Measurements from ENCODE around the gene STK4. TPM values are rescaled to one million over a fixed set of nuclear protein-coding genes. Genes with fewer than 3 reads are reported as not detected.

Gene STK4
- total RNA-seq, 1 donor, result 35.8 TPM

DNA sequence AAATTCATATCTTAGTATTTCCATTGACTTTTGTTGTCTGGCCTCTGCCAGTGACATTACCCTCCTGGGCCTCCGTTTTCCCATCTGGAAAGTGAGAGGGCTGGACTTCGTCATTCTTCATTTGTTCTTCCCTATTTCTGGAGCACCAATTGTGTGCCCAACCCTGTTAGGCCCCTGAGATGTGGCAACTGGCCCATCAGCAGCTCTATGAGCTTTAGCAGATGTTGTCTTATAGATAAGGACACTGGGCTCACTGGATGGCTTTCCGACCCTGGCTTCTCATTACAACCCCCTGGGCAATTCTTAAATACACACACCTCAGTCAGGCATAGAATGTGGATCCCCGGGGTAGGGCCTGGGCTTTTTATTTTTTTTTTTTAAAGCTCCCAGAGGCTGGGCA, 41.8 kb upstream of the STK4 start:
- no peak overlapping the region for H3K4me3 ChIP-seq (ENCODE audit: low read depth, low read length)
- peak; percentile 64 for DNase-seq (ENCODE audit: low read depth)
- TF ChIP-seq, protein P1, sequence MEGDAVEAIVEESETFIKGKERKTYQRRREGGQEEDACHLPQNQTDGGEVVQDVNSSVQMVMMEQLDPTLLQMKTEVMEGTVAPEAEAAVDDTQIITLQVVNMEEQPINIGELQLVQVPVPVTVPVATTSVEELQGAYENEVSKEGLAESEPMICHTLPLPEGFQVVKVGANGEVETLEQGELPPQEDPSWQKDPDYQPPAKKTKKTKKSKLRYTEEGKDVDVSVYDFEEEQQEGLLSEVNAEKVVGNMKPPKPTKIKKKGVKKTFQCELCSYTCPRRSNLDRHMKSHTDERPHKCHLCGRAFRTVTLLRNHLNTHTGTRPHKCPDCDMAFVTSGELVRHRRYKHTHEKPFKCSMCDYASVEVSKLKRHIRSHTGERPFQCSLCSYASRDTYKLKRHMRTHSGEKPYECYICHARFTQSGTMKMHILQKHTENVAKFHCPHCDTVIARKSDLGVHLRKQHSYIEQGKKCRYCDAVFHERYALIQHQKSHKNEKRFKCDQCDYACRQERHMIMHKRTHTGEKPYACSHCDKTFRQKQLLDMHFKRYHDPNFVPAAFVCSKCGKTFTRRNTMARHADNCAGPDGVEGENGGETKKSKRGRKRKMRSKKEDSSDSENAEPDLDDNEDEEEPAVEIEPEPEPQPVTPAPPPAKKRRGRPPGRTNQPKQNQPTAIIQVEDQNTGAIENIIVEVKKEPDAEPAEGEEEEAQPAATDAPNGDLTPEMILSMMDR (IDR thresholded peaks at IDR 0.05; ENCODE audit: insufficient read depth, low read depth, low read length), result no peak

DNA sequence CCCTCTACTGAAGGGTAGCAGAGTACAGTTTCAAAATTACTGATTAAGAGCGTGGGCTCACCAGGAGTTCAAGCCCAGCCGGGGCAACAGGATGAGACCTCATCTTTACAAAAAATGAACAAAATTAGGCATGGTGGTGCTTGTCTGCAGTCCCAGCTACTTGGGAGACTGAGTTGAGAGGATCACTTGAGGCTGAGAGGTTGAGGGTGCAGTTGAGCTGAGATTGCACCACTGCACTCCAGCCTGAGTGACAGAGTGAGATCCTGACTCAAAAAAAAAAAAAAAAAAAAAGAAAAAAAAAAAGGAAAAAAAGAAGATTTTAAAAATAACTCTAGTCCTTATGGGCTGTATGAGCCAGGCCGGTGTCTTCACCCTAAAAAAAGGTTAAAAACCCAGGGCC, 37.7 kb upstream of the STK4 start:
- TF ChIP-seq, protein P1 (IDR thresholded peaks at IDR 0.05; ENCODE audit: insufficient read depth, low read depth, low read length), result no peak
- H3K4me3 ChIP-seq (ENCODE audit: low read depth, low read length), result no peak overlapping the region
- DNase-seq (ENCODE audit: low read depth), result no peak

DNA sequence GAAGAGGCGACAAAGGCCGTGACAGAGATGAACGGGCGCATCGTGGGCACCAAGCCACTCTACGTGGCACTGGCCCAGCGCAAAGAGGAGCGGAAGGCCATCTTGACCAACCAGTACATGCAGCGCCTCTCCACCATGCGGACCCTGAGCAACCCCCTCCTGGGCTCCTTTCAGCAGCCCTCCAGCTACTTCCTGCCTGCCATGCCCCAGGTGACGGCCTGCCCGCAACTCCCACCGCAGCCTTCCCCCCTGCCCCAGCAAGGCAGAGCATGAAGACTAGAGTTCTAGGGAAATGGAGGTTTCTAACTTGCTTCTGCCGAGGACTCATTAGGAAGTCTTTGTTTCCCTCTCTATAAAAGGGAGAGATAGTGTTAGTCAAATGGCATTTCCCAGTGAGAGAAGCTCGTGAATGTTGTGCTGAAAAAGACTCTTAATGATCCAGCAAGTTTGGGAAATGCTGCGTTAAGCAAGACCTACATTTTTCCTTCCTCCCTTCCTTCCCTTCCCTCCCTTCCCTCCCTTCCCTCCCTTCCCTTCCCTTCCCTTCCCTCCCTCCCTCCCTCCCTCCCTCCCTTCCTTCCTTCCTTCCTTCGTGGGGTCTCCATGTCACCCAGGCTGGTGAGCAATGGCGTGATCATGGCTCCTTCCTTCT, 35.7 kb upstream of the STK4 start:
- no peak overlapping the region for H3K4me3 ChIP-seq (ENCODE audit: low read depth, low read length)
- DNase-seq (ENCODE audit: low read depth), result no peak
- TF ChIP-seq, protein P1 (IDR thresholded peaks at IDR 0.05; ENCODE audit: insufficient read depth, low read depth, low read length), result no peak

DNA sequence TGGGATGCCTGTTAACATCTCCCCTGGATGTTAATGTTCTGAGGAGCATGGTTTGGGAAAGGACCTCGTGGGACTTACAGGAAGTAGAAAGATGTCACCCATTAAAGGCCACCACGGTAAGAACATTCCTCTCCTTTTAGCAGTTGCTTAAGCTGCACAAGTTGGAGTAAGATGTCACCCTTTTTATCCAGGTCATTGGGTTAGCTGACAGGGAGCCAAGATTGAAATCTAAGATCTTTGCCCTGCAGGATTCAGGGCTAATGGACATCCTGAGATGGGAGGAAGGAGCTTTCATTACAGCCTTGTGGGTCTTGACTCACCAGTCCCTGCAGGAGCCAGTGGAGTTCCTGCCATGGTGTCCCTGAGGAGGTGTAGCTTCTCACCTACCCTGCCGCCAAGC, 34.4 kb upstream of the STK4 start:
- H3K4me3 ChIP-seq (ENCODE audit: low read depth, low read length), result no peak overlapping the region
- TF ChIP-seq, protein P1 (IDR thresholded peaks at IDR 0.05; ENCODE audit: insufficient read depth, low read depth, low read length), result no peak
- no peak for DNase-seq (ENCODE audit: low read depth)

DNA sequence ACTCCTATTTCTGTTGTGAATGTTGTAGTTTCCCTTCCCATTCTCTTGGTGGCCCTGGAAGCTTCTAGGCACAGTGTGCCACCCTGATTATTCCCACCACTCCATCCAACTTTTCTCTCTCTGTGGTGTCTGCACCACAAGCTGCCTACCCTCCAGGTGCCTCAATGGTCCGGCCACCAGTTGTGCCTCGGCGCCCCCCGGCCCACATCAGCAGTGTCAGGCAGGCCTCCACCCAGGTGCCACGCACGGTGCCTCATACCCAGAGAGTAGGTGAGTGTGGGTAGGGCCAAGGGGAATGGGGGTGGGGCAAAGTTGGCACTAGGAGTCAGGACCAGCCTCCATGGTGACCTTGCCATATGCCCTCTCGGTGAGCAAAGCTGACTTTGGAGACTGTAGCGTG, 33.4 kb upstream of the STK4 start:
- TF ChIP-seq, protein P1 (IDR thresholded peaks at IDR 0.05; ENCODE audit: insufficient read depth, low read depth, low read length), result no peak
- DNase-seq (ENCODE audit: low read depth), result no peak
- H3K4me3 ChIP-seq (ENCODE audit: low read depth, low read length), result no peak overlapping the region

DNA sequence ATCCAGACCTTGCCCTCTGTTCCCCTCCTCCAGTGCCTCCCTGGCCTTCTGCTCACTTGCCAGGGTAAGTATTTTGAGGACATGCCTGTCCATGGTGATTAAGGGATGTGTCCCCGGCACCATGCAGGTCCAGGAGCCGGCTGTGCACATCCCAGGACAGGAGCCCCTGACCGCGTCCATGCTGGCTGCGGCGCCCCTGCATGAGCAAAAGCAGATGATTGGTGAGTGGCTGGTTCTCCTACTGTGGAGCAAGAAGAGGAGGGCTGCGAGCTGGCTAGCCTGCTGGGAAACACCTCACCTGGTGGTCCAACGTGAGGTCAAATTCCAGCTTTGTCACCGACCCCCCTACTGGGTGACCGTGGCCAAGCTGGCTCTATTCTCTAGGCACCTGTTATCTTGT, 29.8 kb upstream of the STK4 start:
- TF ChIP-seq, protein P1 (IDR thresholded peaks at IDR 0.05; ENCODE audit: insufficient read depth, low read depth, low read length), result no peak
- DNase-seq (ENCODE audit: low read depth), result no peak
- no peak overlapping the region for H3K4me3 ChIP-seq (ENCODE audit: low read depth, low read length)

DNA sequence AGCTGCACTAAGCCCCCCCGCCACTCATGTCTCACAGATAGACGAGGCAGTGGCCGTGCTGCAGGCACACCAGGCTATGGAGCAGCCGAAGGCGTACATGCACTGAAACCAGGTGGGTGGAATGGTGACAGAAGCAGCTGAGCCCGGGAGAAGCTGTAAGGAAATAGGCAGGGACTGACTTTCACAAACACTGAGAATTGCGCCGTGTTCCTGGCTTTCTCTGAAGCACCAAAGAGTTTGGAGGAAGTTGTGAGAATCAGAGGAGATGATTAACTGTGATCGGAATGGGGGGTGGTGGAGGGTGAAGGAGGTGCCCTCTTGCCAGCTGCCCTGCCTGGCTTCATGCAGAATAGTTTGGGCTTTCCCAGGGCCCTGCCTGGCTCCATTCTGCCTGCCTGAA, 27.7 kb upstream of the STK4 start:
- DNase-seq (ENCODE audit: low read depth), result no peak
- TF ChIP-seq, protein P1 (IDR thresholded peaks at IDR 0.05; ENCODE audit: insufficient read depth, low read depth, low read length), result no peak
- no peak overlapping the region for H3K4me3 ChIP-seq (ENCODE audit: low read depth, low read length)
